Activated CD4-positive, alpha-beta T cell treated with anti-CD3 and anti-CD28 coated beads for 48 hours (primary cell): Measurements from ENCODE around the gene ZNF423.
"Not testable (repeated sequence)": the region's sequence is repeated elsewhere in the genome, so short reads cannot be mapped to it uniquely, and the experiment has no call there.

ENCODE experiments used
- DNase-seq: peaks from one replicate; pipeline ENCODE4 v3.0.0-alpha.2; 2020

Gene ZNF423

DNA sequence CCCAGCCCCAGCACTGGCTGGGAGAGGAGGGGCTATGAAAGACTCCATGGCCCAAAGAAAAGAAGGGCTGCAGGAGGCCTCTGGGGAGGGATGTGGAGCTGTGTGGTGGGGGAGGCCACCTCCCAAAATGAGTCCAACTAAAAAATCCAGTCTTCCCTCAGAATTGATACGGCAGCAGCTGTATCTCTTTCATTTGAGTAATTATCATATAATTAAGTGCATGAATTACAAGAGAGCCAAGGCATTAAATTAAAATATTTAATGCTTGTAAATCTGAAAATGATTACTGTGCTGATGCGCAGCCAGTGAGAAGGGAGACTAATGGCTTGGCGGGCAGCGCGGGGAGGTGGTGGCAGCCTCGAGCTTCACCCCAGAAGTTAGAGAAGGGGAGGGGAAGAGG, 289.5 kb downstream of the ZNF423 start:
- no peak for DNase-seq

DNA sequence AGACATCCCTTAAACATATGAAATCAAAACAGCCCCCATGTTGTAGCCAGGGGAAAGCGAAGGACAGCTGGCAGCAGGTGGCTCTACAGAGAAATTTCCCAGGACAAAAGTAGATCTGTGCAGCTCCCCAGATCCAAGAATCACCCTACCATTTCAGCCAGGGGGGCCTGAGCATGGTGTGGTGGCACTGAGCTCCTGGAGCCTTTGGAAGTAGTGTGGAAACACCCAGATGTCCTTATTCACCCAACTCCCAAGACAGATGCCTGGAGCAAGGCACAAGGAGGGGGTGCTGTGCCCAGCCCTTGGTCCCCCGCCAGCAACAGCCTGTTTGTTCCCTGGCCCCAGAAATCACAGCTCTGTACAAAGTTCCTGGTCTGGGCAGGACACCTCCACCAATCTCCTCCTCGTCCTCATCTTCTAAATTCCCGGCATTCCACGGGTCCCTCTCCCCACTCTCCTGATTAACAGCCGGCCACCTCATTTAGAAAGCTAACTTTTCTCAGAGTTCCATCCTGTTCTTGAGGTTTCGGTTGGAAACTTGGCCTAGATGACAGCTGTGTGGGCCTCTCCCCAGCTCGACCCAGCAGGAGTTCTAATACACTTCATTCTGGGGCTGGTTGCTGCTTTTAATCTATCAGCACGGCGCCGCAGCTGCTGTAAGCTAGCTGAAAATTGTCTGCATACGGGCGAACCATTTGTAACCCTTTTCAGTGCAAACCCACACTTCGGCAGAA, 291.2 kb downstream of the ZNF423 start:
- DNase-seq, result no peak

GRCh38 chr16:49563666-49564065, 292.2 kb downstream of the ZNF423 start:
- DNase-seq, result no peak

DNA sequence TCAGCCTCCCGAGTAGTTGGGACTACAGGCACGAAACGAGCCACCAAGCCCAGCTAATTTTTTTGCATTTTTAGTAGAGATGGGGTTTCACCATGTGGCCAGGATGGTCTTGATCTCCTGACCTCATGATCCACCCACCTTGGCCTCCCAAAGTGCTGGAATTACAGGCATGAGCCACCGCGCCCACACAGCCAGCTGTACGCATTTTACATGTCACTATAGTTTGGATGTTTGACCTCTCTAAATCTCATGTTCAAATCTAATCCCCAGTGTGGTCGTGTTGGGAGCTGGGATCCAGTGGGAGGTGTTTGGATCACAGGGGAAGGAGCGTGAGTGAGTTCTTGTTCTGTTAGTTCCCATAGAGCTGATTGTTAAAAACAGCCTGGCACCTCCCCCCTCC, 293.0 kb downstream of the ZNF423 start:
- not testable (repeated sequence) for DNase-seq

- DNase-seq, result no peak
Observed at GRCh38 chr16:49562228-49562627, 293.7 kb downstream of the ZNF423 start.

GRCh38 chr16:49560004-49560830, 295.7 kb downstream of the ZNF423 start:
- DNase-seq, result no peak

- no peak for DNase-seq
Observed at GRCh38 chr16:49559242-49559641, 296.7 kb downstream of the ZNF423 start.

GRCh38 chr16:49558451-49558850, 297.5 kb downstream of the ZNF423 start:
- DNase-seq, result no peak

GRCh38 chr16:49556606-49557446, 299.1 kb downstream of the ZNF423 start:
- no peak for DNase-seq

GRCh38 chr16:49556249-49556605, 299.7 kb downstream of the ZNF423 start:
- DNase-seq, result no peak

- no peak for DNase-seq
Observed at GRCh38 chr16:49554681-49555080, 301.2 kb downstream of the ZNF423 start.

DNA sequence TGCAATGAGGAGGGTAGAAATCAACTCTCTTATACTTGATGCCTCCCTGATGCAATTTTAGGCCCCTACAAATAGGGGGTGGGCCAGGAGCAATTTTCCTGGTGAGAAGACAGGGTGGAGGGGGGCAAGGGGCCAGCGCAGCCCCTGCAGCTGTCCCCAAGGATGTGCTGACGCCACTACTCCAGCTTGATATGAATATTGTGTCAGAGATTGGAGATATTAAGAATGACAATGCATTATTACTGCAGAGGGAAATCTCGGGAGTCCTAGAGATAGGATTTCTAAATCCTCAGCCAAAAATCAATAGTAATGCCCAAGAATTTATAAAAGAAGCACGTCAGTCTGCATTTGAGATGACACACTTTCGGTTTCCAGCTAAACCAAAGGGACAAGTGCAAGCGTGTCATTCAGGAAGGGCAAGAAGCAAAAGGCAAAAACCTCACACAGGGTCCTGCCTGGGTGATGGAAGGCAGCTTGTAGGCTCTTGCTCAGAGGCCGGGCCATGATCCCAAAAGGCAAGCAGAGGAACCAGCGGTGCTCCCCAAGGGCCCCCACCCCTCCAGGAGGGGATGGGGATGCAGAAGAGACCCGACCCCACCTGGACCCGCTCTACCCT, 303.5 kb downstream of the ZNF423 start:
- no peak for DNase-seq

GRCh38 chr16:49550666-49551065, 305.2 kb downstream of the ZNF423 start:
- DNase-seq, result no peak

GRCh38 chr16:49550140-49550539, 305.8 kb downstream of the ZNF423 start:
- DNase-seq, result no peak

DNA sequence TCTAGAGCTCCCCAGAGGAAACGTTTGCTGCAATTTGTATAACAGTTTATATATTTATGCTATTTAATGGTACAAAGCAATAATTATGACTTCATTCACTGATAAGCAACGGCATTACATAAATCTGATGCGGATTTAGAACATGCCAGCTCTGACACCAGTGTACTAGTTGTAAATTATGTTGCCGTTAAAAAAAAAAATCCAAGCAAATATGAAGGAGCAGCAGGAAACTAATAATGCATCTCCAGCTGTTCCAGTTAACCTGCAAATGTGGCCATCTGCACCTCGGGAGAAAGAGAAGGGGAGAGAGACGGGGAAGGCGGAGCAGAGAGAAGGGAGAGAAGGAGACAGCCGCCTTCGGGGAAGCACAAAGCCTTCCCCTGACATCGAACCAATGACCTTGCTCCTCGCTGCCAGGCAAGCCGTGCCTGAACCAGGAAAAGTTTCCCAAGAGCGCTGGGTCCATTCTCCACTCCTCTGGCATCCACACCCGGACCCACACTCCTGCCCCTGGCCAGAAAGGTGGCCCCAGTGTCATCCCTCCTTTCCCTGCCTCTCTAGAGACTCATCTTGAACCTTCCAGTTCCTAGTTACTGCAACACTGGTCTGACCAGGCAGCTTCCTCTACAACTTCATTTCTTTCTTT, 307.5 kb downstream of the ZNF423 start:
- no peak for DNase-seq

- no peak for DNase-seq
Observed at GRCh38 chr16:49547448-49547847, 308.5 kb downstream of the ZNF423 start.

DNA sequence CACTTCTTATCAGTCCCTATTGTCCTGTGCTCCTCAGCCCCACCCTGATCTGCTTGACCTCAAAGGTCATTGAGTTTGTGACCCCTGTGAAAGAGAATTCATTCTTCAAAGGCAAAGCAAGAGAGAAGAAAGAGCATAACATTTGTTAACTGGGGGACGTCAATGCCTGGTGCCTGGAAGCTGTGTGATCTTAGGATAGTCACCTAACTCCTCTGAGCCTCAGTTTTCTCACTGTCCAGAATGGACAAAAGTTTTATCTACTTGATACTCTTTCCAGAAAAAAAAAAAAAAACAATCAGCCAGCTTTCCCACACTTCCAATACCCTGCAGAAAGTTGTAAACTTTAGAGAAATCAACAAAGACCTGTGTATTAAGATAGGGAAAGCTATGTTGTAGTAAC, 309.2 kb downstream of the ZNF423 start:
- DNase-seq, result no peak

GRCh38 chr16:49545741-49546448, 310.0 kb downstream of the ZNF423 start:
- no peak for DNase-seq

DNA sequence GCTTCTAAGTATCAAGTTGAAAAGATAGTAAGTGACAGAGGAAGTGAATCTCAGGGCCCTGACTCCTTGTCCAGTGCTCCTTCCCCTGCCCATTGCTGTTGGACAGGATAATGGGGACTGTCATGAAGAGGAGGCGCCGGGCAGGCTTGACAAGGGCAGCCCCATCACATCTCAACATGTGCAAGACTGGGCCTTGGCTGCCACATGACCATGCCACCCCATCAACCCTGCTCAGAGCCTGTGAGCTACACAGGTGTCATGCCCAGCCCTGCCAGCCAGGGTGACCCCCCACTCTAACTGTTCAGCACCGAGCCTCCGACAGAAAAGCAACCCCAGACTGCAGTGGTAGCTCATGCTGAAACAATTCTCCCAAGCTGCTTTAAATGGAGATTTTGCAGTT, 310.7 kb downstream of the ZNF423 start:
- no peak for DNase-seq

DNA sequence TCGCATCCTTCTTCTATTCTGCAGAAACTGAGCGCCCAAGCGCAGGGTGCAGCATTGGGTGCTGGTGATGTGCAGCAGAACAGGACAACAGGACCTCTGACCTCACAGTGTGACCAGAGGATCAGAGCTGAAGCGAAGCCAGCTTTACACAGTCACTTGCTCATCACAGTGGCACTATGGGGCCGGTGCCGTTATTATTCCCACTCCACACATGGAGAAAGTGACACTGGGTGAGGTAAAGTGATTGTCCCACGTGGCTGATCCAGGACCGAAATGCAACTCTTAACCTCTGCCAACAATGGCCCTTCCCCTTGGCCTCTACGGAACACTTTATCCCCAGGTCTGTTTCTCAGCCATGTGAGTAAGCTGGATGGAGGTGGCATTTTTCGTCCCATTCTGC, 311.1 kb downstream of the ZNF423 start:
- no peak for DNase-seq

GRCh38 chr16:49543631-49543946, 312.3 kb downstream of the ZNF423 start:
- DNase-seq, result no peak
